ENCODE results near the gene PDCD11. TPM values are rescaled to one million over a fixed set of nuclear protein-coding genes. Genes with fewer than 3 reads are reported as not detected.

Gene PDCD11
- polyA plus RNA-seq, 1 donor from 2014 or later, result 15.3 TPM

DNA sequence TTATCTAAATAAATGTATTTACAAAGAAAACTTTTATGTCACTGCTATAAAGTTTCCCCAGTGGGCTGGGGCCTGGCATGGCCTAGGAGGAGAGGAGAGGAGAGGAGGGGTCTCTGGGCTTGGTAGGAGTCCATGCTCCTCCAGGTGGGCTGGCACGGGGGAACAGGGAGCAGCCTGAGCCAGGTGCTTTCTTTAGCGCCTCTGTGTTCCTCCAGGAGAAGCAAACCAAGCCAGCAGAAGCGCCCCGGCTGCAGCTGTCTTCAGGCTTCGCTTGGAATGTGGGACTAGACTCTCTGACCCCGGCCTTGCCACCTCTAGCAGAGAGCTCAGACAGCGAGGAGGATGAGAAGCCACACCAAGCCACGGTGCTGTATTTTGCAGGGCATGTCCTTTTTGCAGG lies 45.2 kb downstream of the PDCD11 start:
- no peaks in the 10 kb centered on the region for H3K79me2 ChIP-seq (replicated peaks; ENCODE audit: insufficient read depth, low read length)
- no peak overlapping the region for H3K4me2 ChIP-seq (ENCODE audit: low read length)
- no peaks in the 10 kb centered on the region for H4K20me1 ChIP-seq (ENCODE audit: insufficient read depth)
- no peak overlapping the region for H2AFZ ChIP-seq (ENCODE audit: low read depth, low read length)
- no peaks in the 10 kb centered on the region for H3K9me3 ChIP-seq (ENCODE audit: low read length)
- no peaks in the 10 kb centered on the region for H3F3A ChIP-seq (ENCODE audit: insufficient read depth, low read length, poor library complexity, severe bottlenecking)
- no peaks in the 10 kb centered on the region for H3K27me3 ChIP-seq (ENCODE audit: insufficient read depth, low read depth, low read length)
- no peaks in the 10 kb centered on the region for H3K9me2 ChIP-seq (ENCODE audit: insufficient read depth, low read length)
- H3K9ac ChIP-seq (ENCODE audit: low read length), result no peak overlapping the region
- no peak overlapping the region for H3K27ac ChIP-seq (ENCODE audit: low read length)
- TF ChIP-seq EZH2 (IDR thresholded peaks at IDR 0.05; ENCODE audit: borderline replicate concordance, insufficient read depth, low read length, poor library complexity, severe bottlenecking) (no peak), RAD21 (conservative IDR thresholded peaks at IDR 0.05) (no peak), EP300 (conservative IDR thresholded peaks at IDR 0.05; ENCODE audit: poor library complexity, severe bottlenecking) (no peak), POLR2AphosphoS5 (IDR thresholded peaks at IDR 0.05) (no peak), TAF1 (IDR thresholded peaks at IDR 0.05; ENCODE audit: low read depth) (no peak), MXI1 (conservative IDR thresholded peaks at IDR 0.05; ENCODE audit: poor library complexity, severe bottlenecking) (no peak), SMC3 (conservative IDR thresholded peaks at IDR 0.05; ENCODE audit: poor library complexity) (no peak)
- TF ChIP-seq, protein P1, sequence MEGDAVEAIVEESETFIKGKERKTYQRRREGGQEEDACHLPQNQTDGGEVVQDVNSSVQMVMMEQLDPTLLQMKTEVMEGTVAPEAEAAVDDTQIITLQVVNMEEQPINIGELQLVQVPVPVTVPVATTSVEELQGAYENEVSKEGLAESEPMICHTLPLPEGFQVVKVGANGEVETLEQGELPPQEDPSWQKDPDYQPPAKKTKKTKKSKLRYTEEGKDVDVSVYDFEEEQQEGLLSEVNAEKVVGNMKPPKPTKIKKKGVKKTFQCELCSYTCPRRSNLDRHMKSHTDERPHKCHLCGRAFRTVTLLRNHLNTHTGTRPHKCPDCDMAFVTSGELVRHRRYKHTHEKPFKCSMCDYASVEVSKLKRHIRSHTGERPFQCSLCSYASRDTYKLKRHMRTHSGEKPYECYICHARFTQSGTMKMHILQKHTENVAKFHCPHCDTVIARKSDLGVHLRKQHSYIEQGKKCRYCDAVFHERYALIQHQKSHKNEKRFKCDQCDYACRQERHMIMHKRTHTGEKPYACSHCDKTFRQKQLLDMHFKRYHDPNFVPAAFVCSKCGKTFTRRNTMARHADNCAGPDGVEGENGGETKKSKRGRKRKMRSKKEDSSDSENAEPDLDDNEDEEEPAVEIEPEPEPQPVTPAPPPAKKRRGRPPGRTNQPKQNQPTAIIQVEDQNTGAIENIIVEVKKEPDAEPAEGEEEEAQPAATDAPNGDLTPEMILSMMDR (IDR thresholded peaks at IDR 0.05; ENCODE audit: poor library complexity, severe bottlenecking), result no peak
- TF ChIP-seq, protein P2, sequence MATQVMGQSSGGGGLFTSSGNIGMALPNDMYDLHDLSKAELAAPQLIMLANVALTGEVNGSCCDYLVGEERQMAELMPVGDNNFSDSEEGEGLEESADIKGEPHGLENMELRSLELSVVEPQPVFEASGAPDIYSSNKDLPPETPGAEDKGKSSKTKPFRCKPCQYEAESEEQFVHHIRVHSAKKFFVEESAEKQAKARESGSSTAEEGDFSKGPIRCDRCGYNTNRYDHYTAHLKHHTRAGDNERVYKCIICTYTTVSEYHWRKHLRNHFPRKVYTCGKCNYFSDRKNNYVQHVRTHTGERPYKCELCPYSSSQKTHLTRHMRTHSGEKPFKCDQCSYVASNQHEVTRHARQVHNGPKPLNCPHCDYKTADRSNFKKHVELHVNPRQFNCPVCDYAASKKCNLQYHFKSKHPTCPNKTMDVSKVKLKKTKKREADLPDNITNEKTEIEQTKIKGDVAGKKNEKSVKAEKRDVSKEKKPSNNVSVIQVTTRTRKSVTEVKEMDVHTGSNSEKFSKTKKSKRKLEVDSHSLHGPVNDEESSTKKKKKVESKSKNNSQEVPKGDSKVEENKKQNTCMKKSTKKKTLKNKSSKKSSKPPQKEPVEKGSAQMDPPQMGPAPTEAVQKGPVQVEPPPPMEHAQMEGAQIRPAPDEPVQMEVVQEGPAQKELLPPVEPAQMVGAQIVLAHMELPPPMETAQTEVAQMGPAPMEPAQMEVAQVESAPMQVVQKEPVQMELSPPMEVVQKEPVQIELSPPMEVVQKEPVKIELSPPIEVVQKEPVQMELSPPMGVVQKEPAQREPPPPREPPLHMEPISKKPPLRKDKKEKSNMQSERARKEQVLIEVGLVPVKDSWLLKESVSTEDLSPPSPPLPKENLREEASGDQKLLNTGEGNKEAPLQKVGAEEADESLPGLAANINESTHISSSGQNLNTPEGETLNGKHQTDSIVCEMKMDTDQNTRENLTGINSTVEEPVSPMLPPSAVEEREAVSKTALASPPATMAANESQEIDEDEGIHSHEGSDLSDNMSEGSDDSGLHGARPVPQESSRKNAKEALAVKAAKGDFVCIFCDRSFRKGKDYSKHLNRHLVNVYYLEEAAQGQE (IDR thresholded peaks at IDR 0.05; ENCODE audit: borderline replicate concordance), result no peak
- H3K36me3 ChIP-seq (ENCODE audit: insufficient read depth, low read length), result peaks cover 7% of the 10 kb centered on the region
- H3K4me3 ChIP-seq (ENCODE audit: low read length), result no peak overlapping the region

GRCh38 chr10:103442031-103442461 lies 45.6 kb downstream of the PDCD11 start:
- Histone ChIP-seq H2AFZ (ENCODE audit: low read depth, low read length) (no peak overlapping the region), H3K9ac (ENCODE audit: low read length) (no peak overlapping the region), H4K20me1 (ENCODE audit: insufficient read depth) (no peaks in the 10 kb centered on the region), H3K9me2 (ENCODE audit: insufficient read depth, low read length) (no peaks in the 10 kb centered on the region), H3K9me3 (ENCODE audit: low read length) (no peaks in the 10 kb centered on the region), H3K27me3 (ENCODE audit: insufficient read depth, low read depth, low read length) (no peaks in the 10 kb centered on the region), H3F3A (ENCODE audit: insufficient read depth, low read length, poor library complexity, severe bottlenecking) (no peaks in the 10 kb centered on the region), H3K79me2 (replicated peaks; ENCODE audit: insufficient read depth, low read length) (no peaks in the 10 kb centered on the region), H3K4me3 (ENCODE audit: low read length) (no peak overlapping the region), H3K36me3 (ENCODE audit: insufficient read depth, low read length) (peaks cover 7% of the 10 kb centered on the region), H3K27ac (ENCODE audit: low read length) (no peak overlapping the region), H3K4me2 (ENCODE audit: low read length) (no peak overlapping the region)
- TF ChIP-seq POLR2AphosphoS5 (IDR thresholded peaks at IDR 0.05), result no peak
- TF ChIP-seq TAF1 (IDR thresholded peaks at IDR 0.05; ENCODE audit: low read depth), result no peak
- TF ChIP-seq, protein P1 (IDR thresholded peaks at IDR 0.05; ENCODE audit: poor library complexity, severe bottlenecking), result no peak
- no peak for TF ChIP-seq SMC3 (conservative IDR thresholded peaks at IDR 0.05; ENCODE audit: poor library complexity)
- no peak for TF ChIP-seq RAD21 (conservative IDR thresholded peaks at IDR 0.05)
- TF ChIP-seq EZH2 (IDR thresholded peaks at IDR 0.05; ENCODE audit: borderline replicate concordance, insufficient read depth, low read length, poor library complexity, severe bottlenecking), result no peak
- no peak for TF ChIP-seq MXI1 (conservative IDR thresholded peaks at IDR 0.05; ENCODE audit: poor library complexity, severe bottlenecking)
- TF ChIP-seq EP300 (conservative IDR thresholded peaks at IDR 0.05; ENCODE audit: poor library complexity, severe bottlenecking), result no peak
- TF ChIP-seq, protein P2 (IDR thresholded peaks at IDR 0.05; ENCODE audit: borderline replicate concordance), result no peak
